IMR-90 (cell line): Measurements from ENCODE around the gene PRC1. TPM values are rescaled to one million over a fixed set of nuclear protein-coding genes. Genes with fewer than 3 reads are reported as not detected.

Source experiments
- ATAC-seq: fragments of 200-7000 bp; cut with Tn5 transposase; 2 replicates; pipeline ENCODE4 v1.9.1; 2020; ENCODE audit warnings: low read depth, mild to moderate bottlenecking, moderate library complexity
- BruUV-seq: library from RNA; stranded (reverse); fragments of 400-500 nt; replicated peaks from 2 replicates; lab custom pipeline; 2021; lab: Mats Ljungman, UMichigan
- CTCF ChIA-PET: fragments of 300-600 bp; formaldehyde crosslinking; extraction: SDS; loops from one replicate; lab custom pipeline; 2021; ENCODE audit warnings: antibody characterized with exemption; lab: Yijun Ruan, JAX
- POLR2A ChIA-PET: fragments of 300-600 bp; sonication (Branson Sonifier 250); formaldehyde crosslinking; loops from one replicate; lab custom pipeline; 2022; ENCODE audit warnings: antibody characterized with exemption; ENCODE audit not compliant: unreplicated experiment; lab: Charles Lee
- DNase-seq: peaks from one replicate; pipeline ENCODE4 v3.0.0; 2013
- H2AFZ ChIP-seq: replicated peaks from 2 replicates; pipeline ENCODE3; 2013; ENCODE audit warnings: low read length, mild to moderate bottlenecking; ENCODE audit not compliant: poor library complexity
- H2AK5ac ChIP-seq: 2 replicates; pipeline ENCODE4 v1.6.1; 2013; ENCODE audit warnings: low read depth, low read length, inconsistent platforms
- H2AK9ac ChIP-seq: replicated peaks from 2 replicates; pipeline ENCODE3; 2013; ENCODE audit warnings: mild to moderate bottlenecking, low read depth, low read length, moderate library complexity; ENCODE audit not compliant: poor library complexity
- H2BK120ac ChIP-seq: 2 replicates; pipeline ENCODE4 v1.6.1; 2013; ENCODE audit warnings: low read depth, low read length, inconsistent platforms
- H2BK15ac ChIP-seq: 3 replicates; pipeline ENCODE4 v1.6.1; 2013; ENCODE audit warnings: low read depth, low read length, inconsistent platforms
- H2BK20ac ChIP-seq: 2 replicates; pipeline ENCODE4 v1.6.1; 2013; ENCODE audit warnings: low read depth, mild to moderate bottlenecking, inconsistent platforms, low read length, moderate library complexity
- H2BK5ac ChIP-seq: 2 replicates; pipeline ENCODE4 v1.6.1; 2013; ENCODE audit warnings: mild to moderate bottlenecking, low read depth, low read length, inconsistent platforms; ENCODE audit not compliant: poor library complexity, severe bottlenecking
- H3K14ac ChIP-seq: replicated peaks from 2 replicates; pipeline ENCODE4 v1.6.1; 2013; ENCODE audit warnings: low read depth, low read length, inconsistent platforms
- H3K18ac ChIP-seq: 2 replicates; pipeline ENCODE4 v1.6.1; 2013; ENCODE audit warnings: low read depth, low read length, control low read depth
- H3K23ac ChIP-seq: 2 replicates; pipeline ENCODE4 v1.6.1; 2013; ENCODE audit warnings: low read depth, low read length, inconsistent platforms
- H3K27ac ChIP-seq: 2 replicates; pipeline ENCODE4 v1.5.1; 2013; ENCODE audit warnings: mild to moderate bottlenecking, control low read depth, low read length; ENCODE audit not compliant: insufficient read depth
- H3K27me3 ChIP-seq: 2 replicates; pipeline ENCODE4 v1.6.1; 2013; ENCODE audit warnings: low read length; ENCODE audit not compliant: control insufficient read depth, insufficient read depth
- H3K36me3 ChIP-seq: 2 replicates; pipeline ENCODE4 v1.6.1; 2013; ENCODE audit warnings: low read length, mixed read lengths; ENCODE audit not compliant: control insufficient read depth, insufficient read depth
- H3K4ac ChIP-seq: 2 replicates; pipeline ENCODE4 v1.6.1; 2013; ENCODE audit warnings: low read depth, low read length, inconsistent platforms
- H3K4me1 ChIP-seq: 2 replicates; pipeline ENCODE4 v1.6.1; 2013; ENCODE audit warnings: low read length, mixed read lengths; ENCODE audit not compliant: control insufficient read depth, insufficient read depth
- H3K4me2 ChIP-seq: 2 replicates; pipeline ENCODE4 v1.6.1; 2013; ENCODE audit warnings: low read depth, mild to moderate bottlenecking, control low read depth, low read length, moderate library complexity
- H3K4me3 ChIP-seq: 2 replicates; pipeline ENCODE4 v1.5.1; 2013; ENCODE audit warnings: low read depth, mild to moderate bottlenecking, control low read depth, low read length, moderate library complexity; ENCODE audit not compliant: insufficient read depth
- H3K56ac ChIP-seq: 2 replicates; pipeline ENCODE4 v1.6.1; 2013; ENCODE audit warnings: low read length, inconsistent platforms; ENCODE audit not compliant: insufficient read depth; ENCODE audit errors: extremely low read depth
- H3K79me1 ChIP-seq, 2 experiments: 2 replicates each; pipeline ENCODE4 v1.6.1; 2013; ENCODE audit warnings: low read length in 2 of 2, inconsistent platforms in 1 of 2, low read depth in 1 of 2
- H3K9ac ChIP-seq: 2 replicates; pipeline ENCODE4 v1.6.1; 2013; ENCODE audit warnings: low read depth, low read length, control low read depth
- H3K9me1 ChIP-seq: 2 replicates; pipeline ENCODE4 v1.6.1; 2013; ENCODE audit warnings: low read length, inconsistent platforms; ENCODE audit not compliant: insufficient read depth
- H3K9me3 ChIP-seq: 2 replicates; pipeline ENCODE4 v1.6.1; 2013; ENCODE audit warnings: low read length; ENCODE audit not compliant: control insufficient read depth, insufficient read depth
- H4K20me1 ChIP-seq: 2 replicates; pipeline ENCODE4 v1.6.1; 2013; ENCODE audit warnings: low read length, inconsistent platforms; ENCODE audit not compliant: insufficient read depth
- H4K5ac ChIP-seq: 2 replicates; pipeline ENCODE4 v1.6.1; 2013; ENCODE audit warnings: mild to moderate bottlenecking, low read depth, low read length, control low read depth
- H4K8ac ChIP-seq, 2 experiments: 2 replicates each; pipeline ENCODE4 v1.6.1; 2013; ENCODE audit warnings: low read depth in 2 of 2, low read length in 2 of 2, control low read depth in 1 of 2, inconsistent platforms in 1 of 2
- H4K91ac ChIP-seq: 2 replicates; pipeline ENCODE4 v1.6.1; 2013; ENCODE audit warnings: low read depth, low read length, inconsistent platforms; ENCODE audit not compliant: insufficient read depth
- BHLHE40 ChIP-seq: fragments of 150-350 bp; IDR thresholded peaks from 2 replicates; pipeline ENCODE4 v1.6.1; 2016; ENCODE audit warnings: mild to moderate bottlenecking, low read depth, low read length
- CEBPB ChIP-seq: IDR thresholded peaks from 2 replicates; pipeline ENCODE4 v1.6.1; 2012; ENCODE audit warnings: low read depth, low read length, improper control_type of control experiment
- CHD1 ChIP-seq: IDR thresholded peaks from 2 replicates; pipeline ENCODE4 v1.6.1; 2012; ENCODE audit warnings: low read depth, low read length, improper control_type of control experiment
- FOS ChIP-seq: fragments of 150-350 bp; IDR thresholded peaks from 2 replicates; pipeline ENCODE4 v1.6.1; 2016; ENCODE audit warnings: low read depth, low read length
- MAFK ChIP-seq: IDR thresholded peaks from 2 replicates; pipeline ENCODE4 v1.6.1; 2012; ENCODE audit warnings: low read depth, low read length, improper control_type of control experiment
- MAZ ChIP-seq: IDR thresholded peaks from 2 replicates; pipeline ENCODE4 v1.6.1; 2012; ENCODE audit warnings: low read depth, mild to moderate bottlenecking, low read length, improper control_type of control experiment, moderate library complexity, borderline replicate concordance
- MXI1 ChIP-seq: IDR thresholded peaks from 2 replicates; pipeline ENCODE4 v1.6.1; 2012; ENCODE audit warnings: low read depth, mild to moderate bottlenecking, low read length, moderate library complexity, borderline replicate concordance
- NFE2L2 ChIP-seq: fragments of 150-350 bp; IDR thresholded peaks from 2 replicates; pipeline ENCODE4 v1.6.1; 2016; ENCODE audit warnings: low read depth, mild to moderate bottlenecking, low read length
- POLR2A ChIP-seq: IDR thresholded peaks from 2 replicates; pipeline ENCODE4 v1.6.1; 2012; ENCODE audit warnings: mild to moderate bottlenecking, low read depth, low read length
- RAD21 ChIP-seq: IDR thresholded peaks from 2 replicates; pipeline ENCODE4 v1.6.1; 2012; ENCODE audit warnings: low read length, improper control_type of control experiment
- RFX5 ChIP-seq: IDR thresholded peaks from 2 replicates; pipeline ENCODE4 v1.8.0; 2012; ENCODE audit warnings: low read depth, mild to moderate bottlenecking, low read length, moderate library complexity
- WGBS, 2 experiments: methylation state at CpG; one replicate each; pipeline versions ENCODE4 v1.1.5 to v1.1.7; 2013; ENCODE audit warnings: missing lambda C conversion rate in 2 of 2; ENCODE audit not compliant: insufficient read length in 1 of 2; ENCODE audit errors: extremely low coverage in 2 of 2; 5-methylcytosine and 5-hydroxymethylcytosine counted together
- dilution Hi-C: fragments of 300-500 bp; cut with HindIII; formaldehyde crosslinking; loops from one replicate; pipeline ENCODE4 v1.14.3; 2018; ENCODE audit warnings: low sequenced_read_pairs; ENCODE audit not compliant: unreplicated experiment
- in situ Hi-C: fragments of 300-500 bp; cut with MboI; formaldehyde crosslinking; loops from 3 replicates; pipeline ENCODE4 v1.14.3; 2019; ENCODE audit warnings: low sequenced_read_pairs, inconsistent platforms, mixed read lengths
- intact Hi-C: fragments of 100-400 bp; cut with micrococcal nuclease; formaldehyde crosslinking; loops from 2 replicates; pipeline ENCODE4 v1.10.0; 2022
- polyA plus RNA-seq, 3 experiments: library from polyadenylated mRNA; depleted of rRNA; stranded (reverse); fragments of >200 nt; gene quantifications; 2 replicates each; pipeline ENCODE4 v1.2.3, GENCODE V29; 2012; ENCODE audit warnings: low replicate concordance in 1 of 3
- total RNA-seq: library from RNA; depleted of rRNA; stranded (reverse); fragments of >200 nt; gene quantifications from 2 replicates; pipeline ENCODE4 v1.2.3, GENCODE V29; 2012
- TF ChIP-seq, protein P1 (sequence below): conservative IDR thresholded peaks from 2 replicates; pipeline ENCODE4 v1.5.1; 2012; ENCODE audit warnings: mild to moderate bottlenecking, low read depth, low read length, improper control_type of control experiment
- TF ChIP-seq, protein P2 (sequence below): fragments of 150-350 bp; IDR thresholded peaks from 2 replicates; pipeline ENCODE4 v1.6.1; 2017; ENCODE audit warnings: mild to moderate bottlenecking, antibody characterized with exemption, low read length, low read depth

PRC1 gene
- total and polyA plus RNA-seq, 2 of the 4 experiments (the other 2 are of a cell fraction), result 131 to 148 TPM

DNA sequence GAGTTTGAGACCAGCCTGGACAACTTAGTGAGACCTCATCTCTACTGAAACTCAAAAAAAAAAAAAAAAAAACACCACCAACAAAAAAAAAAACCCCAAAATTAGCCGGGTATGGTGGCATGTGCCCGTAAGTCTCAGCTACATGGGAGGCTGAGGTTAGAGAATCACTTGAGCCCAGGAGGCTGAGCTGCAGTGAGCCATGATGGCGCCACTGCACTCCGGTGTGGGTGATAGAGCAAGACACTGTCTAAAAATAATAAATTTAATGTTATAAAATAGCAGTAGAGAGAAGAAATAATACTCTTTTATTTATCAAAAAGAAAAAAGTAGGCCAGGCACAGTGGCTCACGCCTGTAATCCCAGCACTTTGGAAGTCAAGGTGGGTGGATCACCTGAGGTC, 22.2 kb downstream of the PRC1 start:
- Histone ChIP-seq H3K4me1 (no peaks in the 10 kb centered on the region), H4K8ac (no peak overlapping the region), H2BK15ac (no peak overlapping the region), H2BK20ac (no peak overlapping the region), H4K20me1 (no peaks in the 10 kb centered on the region), H4K5ac (no peak overlapping the region), H3K9me3 (no peaks in the 10 kb centered on the region), H3K14ac (no peak overlapping the region), H3K4me3 (no peak overlapping the region), H3K79me1 (peaks cover 11 to 12% of the 10 kb centered on the region in 2 experiments; a peak in 3 of 4 replicates), H2AK5ac (no peak overlapping the region), H3K27ac (no peak overlapping the region), H4K91ac (no peak overlapping the region), H3K9me1 (0 out of 2 replicates have a peak, but pooled peaks cover 5% of the 10 kb centered on the region), H2AK9ac (no peak overlapping the region), H3K23ac (no peak overlapping the region), H3K56ac (no peak overlapping the region), H3K4ac (no peak overlapping the region), H2BK5ac (no peak overlapping the region), H3K4me2 (no peak overlapping the region), H2AFZ (no peak overlapping the region), H3K36me3 (peaks cover 34% of the 10 kb centered on the region), H3K9ac (no peak overlapping the region), H3K27me3 (no peaks in the 10 kb centered on the region), H2BK120ac (no peak overlapping the region), H3K18ac (no peak overlapping the region)
- ChIA-PET POLR2A (no interaction called here), CTCF (interaction anchor here (0.6 kb wide), 1 partner anchor 139 kb away, joined by 5 read pairs; no protein-coding TSS in a partner anchor)
- in situ Hi-C loops (no loop called here), intact Hi-C loops (no loop called here), dilution Hi-C loops (no loop called here)
- TF ChIP-seq BHLHE40 (no peak), MAFK (no peak), NFE2L2 (no peak), CEBPB (no peak), RFX5 (no peak), RAD21 (no peak), POLR2A (no peak), CHD1 (no peak), MXI1 (no peak), MAZ (no peak), FOS (no peak)
- TF ChIP-seq, protein P1, sequence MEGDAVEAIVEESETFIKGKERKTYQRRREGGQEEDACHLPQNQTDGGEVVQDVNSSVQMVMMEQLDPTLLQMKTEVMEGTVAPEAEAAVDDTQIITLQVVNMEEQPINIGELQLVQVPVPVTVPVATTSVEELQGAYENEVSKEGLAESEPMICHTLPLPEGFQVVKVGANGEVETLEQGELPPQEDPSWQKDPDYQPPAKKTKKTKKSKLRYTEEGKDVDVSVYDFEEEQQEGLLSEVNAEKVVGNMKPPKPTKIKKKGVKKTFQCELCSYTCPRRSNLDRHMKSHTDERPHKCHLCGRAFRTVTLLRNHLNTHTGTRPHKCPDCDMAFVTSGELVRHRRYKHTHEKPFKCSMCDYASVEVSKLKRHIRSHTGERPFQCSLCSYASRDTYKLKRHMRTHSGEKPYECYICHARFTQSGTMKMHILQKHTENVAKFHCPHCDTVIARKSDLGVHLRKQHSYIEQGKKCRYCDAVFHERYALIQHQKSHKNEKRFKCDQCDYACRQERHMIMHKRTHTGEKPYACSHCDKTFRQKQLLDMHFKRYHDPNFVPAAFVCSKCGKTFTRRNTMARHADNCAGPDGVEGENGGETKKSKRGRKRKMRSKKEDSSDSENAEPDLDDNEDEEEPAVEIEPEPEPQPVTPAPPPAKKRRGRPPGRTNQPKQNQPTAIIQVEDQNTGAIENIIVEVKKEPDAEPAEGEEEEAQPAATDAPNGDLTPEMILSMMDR, result no peak
- TF ChIP-seq, protein P2, sequence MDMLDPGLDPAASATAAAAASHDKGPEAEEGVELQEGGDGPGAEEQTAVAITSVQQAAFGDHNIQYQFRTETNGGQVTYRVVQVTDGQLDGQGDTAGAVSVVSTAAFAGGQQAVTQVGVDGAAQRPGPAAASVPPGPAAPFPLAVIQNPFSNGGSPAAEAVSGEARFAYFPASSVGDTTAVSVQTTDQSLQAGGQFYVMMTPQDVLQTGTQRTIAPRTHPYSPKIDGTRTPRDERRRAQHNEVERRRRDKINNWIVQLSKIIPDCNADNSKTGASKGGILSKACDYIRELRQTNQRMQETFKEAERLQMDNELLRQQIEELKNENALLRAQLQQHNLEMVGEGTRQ, result no peak
- DNase-seq (no peak), ATAC-seq (no peak)
- no TSS peak for BruUV-seq
- WGBS, 2 experiments, result no CpG with 5 or more reads among the region's 5 CpGs
